Measurements from ENCODE around the gene ERVH48-1. TPM values are rescaled to one million over a fixed set of nuclear protein-coding genes. Genes with fewer than 3 reads are reported as not detected.
"Not testable (repeated sequence)": the region's sequence is repeated elsewhere in the genome, so short reads cannot be mapped to it uniquely, and the experiment has no call there.

ERVH48-1 gene
- total RNA-seq, 1 experiment from 2014 or later = not detected

GRCh38 chr21:42962380-42963007 lies 37.1 kb upstream of the ERVH48-1 start:
- Histone ChIP-seq H3K9me2 (replicated peaks; ENCODE audit: low read length) (no peaks in the 10 kb centered on the region), H2AFZ (ENCODE audit: low read length) (no peak overlapping the region), H4K20me1 (ENCODE audit: low read length) (no peaks in the 10 kb centered on the region), H3K4me3 (ENCODE audit: low read length) (no peak overlapping the region), H3F3A (ENCODE audit: low read length, unreplicated experiment) (no peaks in the 10 kb centered on the region), H3K9me3 (ENCODE audit: low read length) (no peaks in the 10 kb centered on the region), H3K27me3 (ENCODE audit: low read length) (no peaks in the 10 kb centered on the region), H3K9ac (ENCODE audit: low read length) (no peak overlapping the region), H3K36me3 (ENCODE audit: low read depth, low read length) (no peaks in the 10 kb centered on the region), H3K27ac (ENCODE audit: low read length) (no peak overlapping the region), H3K79me2 (ENCODE audit: low read length) (no peaks in the 10 kb centered on the region), H3K4me1 (ENCODE audit: insufficient read depth, low read length) (0 out of 2 replicates have a peak, but pooled peaks cover under 1% of the 10 kb centered on the region), H3K4me2 (ENCODE audit: low read length) (no peak overlapping the region)
- no TSS peak for BruUV-seq (replicated peaks)
- ChIA-PET CTCF (no interaction called here), POLR2A (ENCODE audit: unreplicated experiment) (interaction anchor here (0.5 kb wide), 1 partner anchor 70 kb away, joined by 4 read pairs; no protein-coding TSS in a partner anchor)
- intact Hi-C loops (cut with micrococcal nuclease) = no loop called here
- ATAC-seq = no peak
- DNase-seq = no peak
- no peak for TF ChIP-seq CTCF (conservative IDR thresholded peaks at IDR 0.05; ENCODE audit: low read depth, low read length)
- no peak for TF ChIP-seq EZH2 (IDR thresholded peaks at IDR 0.05; ENCODE audit: low read length, unreplicated experiment)
- no peak for TF ChIP-seq EZH2phosphoT487 (IDR thresholded peaks at IDR 0.05; ENCODE audit: borderline replicate concordance, low read length)

- no peak overlapping the region for H3K4me2 ChIP-seq (ENCODE audit: low read length)
- H3K4me3 ChIP-seq (ENCODE audit: low read length) = no peak overlapping the region
- no peaks in the 10 kb centered on the region for H3K9me3 ChIP-seq (ENCODE audit: low read length)
- no peaks in the 10 kb centered on the region for H3K79me2 ChIP-seq (ENCODE audit: low read length)
- H3K9ac ChIP-seq (ENCODE audit: low read length) = no peak overlapping the region
- H3K27me3 ChIP-seq (ENCODE audit: low read length) = no peaks in the 10 kb centered on the region
- no peaks in the 10 kb centered on the region for H4K20me1 ChIP-seq (ENCODE audit: low read length)
- H2AFZ ChIP-seq (ENCODE audit: low read length) = no peak overlapping the region
- no peak for DNase-seq
- H3F3A ChIP-seq (ENCODE audit: low read length, unreplicated experiment) = no peaks in the 10 kb centered on the region
- peaks cover 26% of the 10 kb centered on the region for H3K4me1 ChIP-seq (ENCODE audit: insufficient read depth, low read length)
- no TSS peak for BruUV-seq (replicated peaks)
- CTCF ChIA-PET = no interaction called here
- H3K9me2 ChIP-seq (replicated peaks; ENCODE audit: low read length) = no peaks in the 10 kb centered on the region
- H3K27ac ChIP-seq (ENCODE audit: low read length) = no peak overlapping the region
- intact Hi-C loops (cut with micrococcal nuclease) = no loop called here
- TF ChIP-seq EZH2 (IDR thresholded peaks at IDR 0.05; ENCODE audit: low read length, unreplicated experiment) = no peak
- TF ChIP-seq CTCF (conservative IDR thresholded peaks at IDR 0.05; ENCODE audit: low read depth, low read length) = no peak
- no peak for TF ChIP-seq EZH2phosphoT487 (IDR thresholded peaks at IDR 0.05; ENCODE audit: borderline replicate concordance, low read length)
- POLR2A ChIA-PET (ENCODE audit: unreplicated experiment) = no interaction called here
- H3K36me3 ChIP-seq (ENCODE audit: low read depth, low read length) = no peaks in the 10 kb centered on the region
- ATAC-seq = no peak
Measured at GRCh38 chr21:42959728-42960127, 34.3 kb upstream of the ERVH48-1 start.

GRCh38 chr21:42958122-42958521 lies 32.7 kb upstream of the ERVH48-1 start:
- H3K79me2 ChIP-seq (ENCODE audit: low read length); H3F3A ChIP-seq (ENCODE audit: low read length, unreplicated experiment); DNase-seq; intact Hi-C loops (cut with micrococcal nuclease); H3K9ac ChIP-seq (ENCODE audit: low read length); BruUV-seq (replicated peaks); CTCF ChIA-PET; POLR2A ChIA-PET (ENCODE audit: unreplicated experiment); H2AFZ ChIP-seq (ENCODE audit: low read length); H3K27me3 ChIP-seq (ENCODE audit: low read length); H3K4me3 ChIP-seq (ENCODE audit: low read length); H3K9me3 ChIP-seq (ENCODE audit: low read length); H3K4me2 ChIP-seq (ENCODE audit: low read length); ATAC-seq; H4K20me1 ChIP-seq (ENCODE audit: low read length); H3K9me2 ChIP-seq (replicated peaks; ENCODE audit: low read length); H3K27ac ChIP-seq (ENCODE audit: low read length); H3K36me3 ChIP-seq (ENCODE audit: low read depth, low read length): not testable (repeated sequence)
- peaks cover 27% of the 10 kb centered on the region for H3K4me1 ChIP-seq (ENCODE audit: insufficient read depth, low read length)
